ENCODE results near the gene LPXN. TPM values are rescaled to one million over a fixed set of nuclear protein-coding genes. Genes with fewer than 3 reads are reported as not detected.

Gene LPXN
- total and polyA plus RNA-seq, 10 of the 15 experiments (the other 5 are each of a cell fraction or from before 2014, with no cell fraction given) = 131 to 349 (median 201) TPM

DNA sequence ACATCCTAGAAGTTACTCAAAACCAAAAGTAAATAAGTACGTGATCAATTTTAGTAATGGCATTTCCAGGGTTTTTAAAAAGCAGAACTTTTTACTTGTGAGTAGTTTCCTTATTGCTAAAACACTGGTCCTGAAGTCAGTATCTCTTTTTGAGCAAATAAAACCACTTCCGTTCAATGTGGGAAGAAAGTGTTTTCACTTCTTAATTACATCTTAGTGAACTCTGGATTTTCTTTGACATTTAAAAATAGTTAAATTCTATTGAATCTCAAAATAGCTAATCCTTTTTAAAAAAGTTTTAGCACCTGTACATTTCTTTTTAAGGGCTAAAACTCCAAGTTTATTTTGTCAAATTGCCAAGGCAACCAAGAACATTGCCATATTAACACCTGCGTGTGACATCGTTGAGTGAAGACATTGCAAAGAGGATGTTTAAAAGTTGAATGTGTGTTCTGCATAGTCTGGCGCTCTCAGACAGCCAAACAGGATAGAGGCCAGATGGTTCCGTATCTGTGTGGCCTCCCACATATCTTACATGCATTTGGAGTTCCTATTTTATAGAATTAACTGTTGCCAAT lies 50.5 kb downstream of the LPXN start (continued):
- TF ChIP-seq, protein P1, sequence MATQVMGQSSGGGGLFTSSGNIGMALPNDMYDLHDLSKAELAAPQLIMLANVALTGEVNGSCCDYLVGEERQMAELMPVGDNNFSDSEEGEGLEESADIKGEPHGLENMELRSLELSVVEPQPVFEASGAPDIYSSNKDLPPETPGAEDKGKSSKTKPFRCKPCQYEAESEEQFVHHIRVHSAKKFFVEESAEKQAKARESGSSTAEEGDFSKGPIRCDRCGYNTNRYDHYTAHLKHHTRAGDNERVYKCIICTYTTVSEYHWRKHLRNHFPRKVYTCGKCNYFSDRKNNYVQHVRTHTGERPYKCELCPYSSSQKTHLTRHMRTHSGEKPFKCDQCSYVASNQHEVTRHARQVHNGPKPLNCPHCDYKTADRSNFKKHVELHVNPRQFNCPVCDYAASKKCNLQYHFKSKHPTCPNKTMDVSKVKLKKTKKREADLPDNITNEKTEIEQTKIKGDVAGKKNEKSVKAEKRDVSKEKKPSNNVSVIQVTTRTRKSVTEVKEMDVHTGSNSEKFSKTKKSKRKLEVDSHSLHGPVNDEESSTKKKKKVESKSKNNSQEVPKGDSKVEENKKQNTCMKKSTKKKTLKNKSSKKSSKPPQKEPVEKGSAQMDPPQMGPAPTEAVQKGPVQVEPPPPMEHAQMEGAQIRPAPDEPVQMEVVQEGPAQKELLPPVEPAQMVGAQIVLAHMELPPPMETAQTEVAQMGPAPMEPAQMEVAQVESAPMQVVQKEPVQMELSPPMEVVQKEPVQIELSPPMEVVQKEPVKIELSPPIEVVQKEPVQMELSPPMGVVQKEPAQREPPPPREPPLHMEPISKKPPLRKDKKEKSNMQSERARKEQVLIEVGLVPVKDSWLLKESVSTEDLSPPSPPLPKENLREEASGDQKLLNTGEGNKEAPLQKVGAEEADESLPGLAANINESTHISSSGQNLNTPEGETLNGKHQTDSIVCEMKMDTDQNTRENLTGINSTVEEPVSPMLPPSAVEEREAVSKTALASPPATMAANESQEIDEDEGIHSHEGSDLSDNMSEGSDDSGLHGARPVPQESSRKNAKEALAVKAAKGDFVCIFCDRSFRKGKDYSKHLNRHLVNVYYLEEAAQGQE (IDR thresholded peaks at IDR 0.05; ENCODE audit: low read depth, low read length) = no peak
- TF ChIP-seq, protein P2, sequence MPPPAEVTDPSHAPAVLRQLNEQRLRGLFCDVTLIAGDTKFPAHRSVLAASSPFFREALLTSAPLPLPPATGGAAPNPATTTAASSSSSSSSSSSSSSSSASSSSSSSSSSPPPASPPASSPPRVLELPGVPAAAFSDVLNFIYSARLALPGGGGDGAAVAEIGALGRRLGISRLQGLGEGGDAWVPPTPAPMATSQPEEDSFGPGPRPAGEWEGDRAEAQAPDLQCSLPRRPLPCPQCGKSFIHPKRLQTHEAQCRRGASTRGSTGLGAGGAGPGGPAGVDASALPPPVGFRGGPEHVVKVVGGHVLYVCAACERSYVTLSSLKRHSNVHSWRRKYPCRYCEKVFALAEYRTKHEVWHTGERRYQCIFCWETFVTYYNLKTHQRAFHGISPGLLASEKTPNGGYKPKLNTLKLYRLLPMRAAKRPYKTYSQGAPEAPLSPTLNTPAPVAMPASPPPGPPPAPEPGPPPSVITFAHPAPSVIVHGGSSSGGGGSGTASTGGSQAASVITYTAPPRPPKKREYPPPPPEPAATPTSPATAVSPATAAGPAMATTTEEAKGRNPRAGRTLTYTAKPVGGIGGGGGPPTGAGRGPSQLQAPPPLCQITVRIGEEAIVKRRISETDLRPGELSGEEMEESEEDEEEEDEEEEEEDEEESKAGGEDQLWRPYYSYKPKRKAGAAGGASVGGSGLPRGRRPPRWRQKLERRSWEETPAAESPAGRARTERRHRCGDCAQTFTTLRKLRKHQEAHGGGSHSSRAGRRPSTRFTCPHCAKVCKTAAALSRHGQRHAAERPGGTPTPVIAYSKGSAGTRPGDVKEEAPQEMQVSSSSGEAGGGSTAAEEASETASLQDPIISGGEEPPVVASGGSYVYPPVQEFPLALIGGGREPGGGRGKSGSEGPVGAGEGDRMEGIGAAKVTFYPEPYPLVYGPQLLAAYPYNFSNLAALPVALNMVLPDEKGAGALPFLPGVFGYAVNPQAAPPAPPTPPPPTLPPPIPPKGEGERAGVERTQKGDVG (CRISPR knock-in tag; IDR thresholded peaks at IDR 0.05) = no peak
- TF ChIP-seq, protein P3, sequence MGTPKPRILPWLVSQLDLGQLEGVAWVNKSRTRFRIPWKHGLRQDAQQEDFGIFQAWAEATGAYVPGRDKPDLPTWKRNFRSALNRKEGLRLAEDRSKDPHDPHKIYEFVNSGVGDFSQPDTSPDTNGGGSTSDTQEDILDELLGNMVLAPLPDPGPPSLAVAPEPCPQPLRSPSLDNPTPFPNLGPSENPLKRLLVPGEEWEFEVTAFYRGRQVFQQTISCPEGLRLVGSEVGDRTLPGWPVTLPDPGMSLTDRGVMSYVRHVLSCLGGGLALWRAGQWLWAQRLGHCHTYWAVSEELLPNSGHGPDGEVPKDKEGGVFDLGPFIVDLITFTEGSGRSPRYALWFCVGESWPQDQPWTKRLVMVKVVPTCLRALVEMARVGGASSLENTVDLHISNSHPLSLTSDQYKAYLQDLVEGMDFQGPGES (IDR thresholded peaks at IDR 0.05) = no peak
- TF ChIP-seq BRCA1 (IDR thresholded peaks at IDR 0.05; ENCODE audit: low read depth, low read length) (no peak), SIX5 (IDR thresholded peaks at IDR 0.05; ENCODE audit: low read depth, low read length, severe bottlenecking) (no peak), CREM (IDR thresholded peaks at IDR 0.05; ENCODE audit: low read depth) (peak; percentile 85), NFYB (IDR thresholded peaks at IDR 0.05; ENCODE audit: insufficient read depth, low read depth, low read length) (no peak), JUND (IDR thresholded peaks at IDR 0.05; ENCODE audit: low read depth, low read length) (peak; percentile 61; the same call in 1 of the 2 replicates), POU2F2 (IDR thresholded peaks at IDR 0.05; ENCODE audit: borderline replicate concordance, low read depth, low read length) (no peak), CBX3 (IDR thresholded peaks at IDR 0.05; ENCODE audit: borderline replicate concordance, low read depth) (no peak), EED (IDR thresholded peaks at IDR 0.05; ENCODE audit: low read depth) (no peak), RBBP5 (conservative IDR thresholded peaks at IDR 0.05) (no peak), SMC3 (IDR thresholded peaks at IDR 0.05; ENCODE audit: borderline replicate concordance, low read length) (no peak), PML (IDR thresholded peaks at IDR 0.05; ENCODE audit: low read length) (peak; percentile 84), NR2C2 (IDR thresholded peaks at IDR 0.05; ENCODE audit: borderline replicate concordance, control insufficient read depth, insufficient read length, low read depth) (no peak), STAT3 (IDR thresholded peaks at IDR 0.05; ENCODE audit: low read depth, low read length) (0 out of 2 replicates have a peak, but pooled peaks have one; percentile 41), MYB (IDR thresholded peaks at IDR 0.05; ENCODE audit: borderline replicate concordance, low read depth, low read length) (no peak), JUNB (IDR thresholded peaks at IDR 0.05) (peak; percentile 99), YBX1 (IDR thresholded peaks at IDR 0.05) (no peak)
- TF ChIP-seq, protein P4, sequence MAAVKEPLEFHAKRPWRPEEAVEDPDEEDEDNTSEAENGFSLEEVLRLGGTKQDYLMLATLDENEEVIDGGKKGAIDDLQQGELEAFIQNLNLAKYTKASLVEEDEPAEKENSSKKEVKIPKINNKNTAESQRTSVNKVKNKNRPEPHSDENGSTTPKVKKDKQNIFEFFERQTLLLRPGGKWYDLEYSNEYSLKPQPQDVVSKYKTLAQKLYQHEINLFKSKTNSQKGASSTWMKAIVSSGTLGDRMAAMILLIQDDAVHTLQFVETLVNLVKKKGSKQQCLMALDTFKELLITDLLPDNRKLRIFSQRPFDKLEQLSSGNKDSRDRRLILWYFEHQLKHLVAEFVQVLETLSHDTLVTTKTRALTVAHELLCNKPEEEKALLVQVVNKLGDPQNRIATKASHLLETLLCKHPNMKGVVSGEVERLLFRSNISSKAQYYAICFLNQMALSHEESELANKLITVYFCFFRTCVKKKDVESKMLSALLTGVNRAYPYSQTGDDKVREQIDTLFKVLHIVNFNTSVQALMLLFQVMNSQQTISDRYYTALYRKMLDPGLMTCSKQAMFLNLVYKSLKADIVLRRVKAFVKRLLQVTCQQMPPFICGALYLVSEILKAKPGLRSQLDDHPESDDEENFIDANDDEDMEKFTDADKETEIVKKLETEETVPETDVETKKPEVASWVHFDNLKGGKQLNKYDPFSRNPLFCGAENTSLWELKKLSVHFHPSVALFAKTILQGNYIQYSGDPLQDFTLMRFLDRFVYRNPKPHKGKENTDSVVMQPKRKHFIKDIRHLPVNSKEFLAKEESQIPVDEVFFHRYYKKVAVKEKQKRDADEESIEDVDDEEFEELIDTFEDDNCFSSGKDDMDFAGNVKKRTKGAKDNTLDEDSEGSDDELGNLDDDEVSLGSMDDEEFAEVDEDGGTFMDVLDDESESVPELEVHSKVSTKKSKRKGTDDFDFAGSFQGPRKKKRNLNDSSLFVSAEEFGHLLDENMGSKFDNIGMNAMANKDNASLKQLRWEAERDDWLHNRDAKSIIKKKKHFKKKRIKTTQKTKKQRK (IDR thresholded peaks at IDR 0.05; ENCODE audit: low read depth, low read length) = no peak

Data from GM12878 (cell line).